A673 (cell line): ENCODE results near the gene ACAT2. TPM values are rescaled to one million over a fixed set of nuclear protein-coding genes. Genes with fewer than 3 reads are reported as not detected.

ENCODE experiments used
- BruUV-seq: library from RNA; stranded (reverse); fragments of 400-500 nt; replicated peaks from 2 replicates; lab custom pipeline; 2021; lab: Mats Ljungman, UMichigan
- CTCF ChIA-PET: fragments of 300-600 bp; sonication (Branson Sonifier 250); formaldehyde crosslinking; loops from one replicate; lab custom pipeline; 2022; ENCODE audit warnings: antibody characterized with exemption; lab: Charles Lee
- POLR2A ChIA-PET: fragments of 300-600 bp; sonication (Branson Sonifier 250); formaldehyde crosslinking; loops from one replicate; lab custom pipeline; 2022; ENCODE audit warnings: antibody characterized with exemption; ENCODE audit not compliant: low non-redundant PET; lab: Charles Lee
- DNase-seq: peaks from one replicate; pipeline ENCODE4 v3.0.0-alpha.2; 2015; ENCODE audit warnings: low spot score
- H3K27ac ChIP-seq: fragments of 200-600 bp; sonication (generic); 2 replicates; pipeline ENCODE4 v1.5.1; 2016; ENCODE audit warnings: mixed run types, low read depth, mild to moderate bottlenecking, mixed read lengths, antibody characterized with exemption, low read length; ENCODE audit not compliant: poor library complexity, severe bottlenecking
- H3K27me3 ChIP-seq: fragments of 200-600 bp; sonication (generic); replicated peaks from 2 replicates; pipeline ENCODE4 v1.6.1; 2017; ENCODE audit warnings: mixed run types, low read depth, mild to moderate bottlenecking, mixed read lengths, antibody characterized with exemption, low read length; ENCODE audit not compliant: insufficient read depth, poor library complexity
- H3K36me3 ChIP-seq: fragments of 200-600 bp; sonication (generic); 2 replicates; pipeline ENCODE4 v1.6.1; 2016; ENCODE audit warnings: mixed run types, mild to moderate bottlenecking, mixed read lengths, antibody characterized with exemption, low read length; ENCODE audit not compliant: insufficient read depth, poor library complexity, severe bottlenecking
- H3K4me1 ChIP-seq: fragments of 200-600 bp; sonication (generic); 2 replicates; pipeline ENCODE4 v1.6.1; 2017; ENCODE audit warnings: mixed run types, mild to moderate bottlenecking, mixed read lengths, antibody characterized with exemption, low read length; ENCODE audit not compliant: insufficient read depth, poor library complexity, severe bottlenecking
- H3K4me3 ChIP-seq: fragments of 200-600 bp; sonication (generic); 2 replicates; pipeline ENCODE4 v1.5.1; 2016; ENCODE audit warnings: low read depth, mixed run types, mild to moderate bottlenecking, mixed read lengths, low read length; ENCODE audit not compliant: poor library complexity, severe bottlenecking
- H3K9me3 ChIP-seq: fragments of 200-600 bp; sonication (generic); 2 replicates; pipeline ENCODE4 v1.6.1; 2016; ENCODE audit warnings: mixed run types, low read depth, mild to moderate bottlenecking, mixed read lengths, antibody characterized with exemption, low read length; ENCODE audit not compliant: poor library complexity, severe bottlenecking
- EZH2 ChIP-seq: fragments of 200-600 bp; sonication (generic); IDR thresholded peaks from 2 replicates; pipeline ENCODE4 v1.6.1; 2017; ENCODE audit warnings: borderline replicate concordance, low read depth, mild to moderate bottlenecking, mixed read lengths, antibody characterized with exemption, low read length; ENCODE audit not compliant: poor library complexity, severe bottlenecking
- intact Hi-C: fragments of 100-400 bp; cut with micrococcal nuclease; formaldehyde crosslinking; loops from one replicate; pipeline ENCODE4 v1.10.0; 2022; ENCODE audit not compliant: unreplicated experiment
- total RNA-seq: library from RNA; stranded (reverse); gene quantifications from 2 replicates; pipeline ENCODE4 v1.2.3, GENCODE V29; 2021
- TF ChIP-seq, protein P1 (sequence below): fragments of 300-800, 200-600 bp; sonication (generic); conservative IDR thresholded peaks from 2 replicates; pipeline ENCODE4 v1.5.1; 2017; ENCODE audit warnings: low read depth, mild to moderate bottlenecking, antibody characterized with exemption, low read length, moderate library complexity, mixed read lengths

Gene ACAT2
- total RNA-seq, 1 experiment from 2014 or later: 250 TPM

DNA sequence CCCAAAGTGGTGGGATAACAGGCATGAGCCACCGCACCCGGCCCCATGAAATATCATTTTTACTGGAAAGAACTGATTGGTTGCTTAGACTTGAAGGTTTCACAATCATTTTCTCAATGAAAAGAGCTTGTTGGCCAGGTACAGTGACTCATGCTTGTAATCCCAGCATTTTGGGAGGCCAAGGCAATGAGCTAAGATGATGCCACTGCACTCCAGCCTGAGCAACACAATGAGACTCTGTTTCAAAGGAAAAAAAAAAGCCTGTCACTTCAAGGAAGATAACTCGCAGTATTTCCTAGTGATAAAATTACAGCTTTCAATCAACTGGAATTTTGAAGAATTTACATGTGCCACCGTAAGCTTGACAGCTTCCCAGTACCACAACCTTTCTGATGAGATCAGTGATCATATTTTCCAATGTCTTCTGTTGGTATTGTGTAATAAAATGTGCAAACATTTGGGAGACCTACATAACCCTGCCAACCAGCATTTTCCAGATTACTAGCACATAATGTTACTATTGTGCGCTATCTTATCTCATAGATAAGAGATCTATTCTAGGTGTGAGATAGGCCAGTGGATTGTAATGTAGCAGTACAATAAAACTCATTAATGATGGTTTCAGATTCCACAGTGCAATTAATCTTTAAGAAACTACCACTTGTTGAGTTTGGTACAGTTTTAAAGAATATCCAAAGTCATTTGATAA lies 45.5 kb downstream of the ACAT2 start:
- DNase-seq: no peak
- Histone ChIP-seq H3K36me3 (no peaks in the 10 kb centered on the region), H3K4me1 (no peaks in the 10 kb centered on the region), H3K4me3 (no peak overlapping the region), H3K27me3 (no peaks in the 10 kb centered on the region), H3K27ac (no peak overlapping the region), H3K9me3 (no peaks in the 10 kb centered on the region)
- BruUV-seq: no TSS peak
- POLR2A ChIA-PET: no interaction called here
- CTCF ChIA-PET: no interaction called here
- no peak for TF ChIP-seq EZH2
- TF ChIP-seq, protein P1, sequence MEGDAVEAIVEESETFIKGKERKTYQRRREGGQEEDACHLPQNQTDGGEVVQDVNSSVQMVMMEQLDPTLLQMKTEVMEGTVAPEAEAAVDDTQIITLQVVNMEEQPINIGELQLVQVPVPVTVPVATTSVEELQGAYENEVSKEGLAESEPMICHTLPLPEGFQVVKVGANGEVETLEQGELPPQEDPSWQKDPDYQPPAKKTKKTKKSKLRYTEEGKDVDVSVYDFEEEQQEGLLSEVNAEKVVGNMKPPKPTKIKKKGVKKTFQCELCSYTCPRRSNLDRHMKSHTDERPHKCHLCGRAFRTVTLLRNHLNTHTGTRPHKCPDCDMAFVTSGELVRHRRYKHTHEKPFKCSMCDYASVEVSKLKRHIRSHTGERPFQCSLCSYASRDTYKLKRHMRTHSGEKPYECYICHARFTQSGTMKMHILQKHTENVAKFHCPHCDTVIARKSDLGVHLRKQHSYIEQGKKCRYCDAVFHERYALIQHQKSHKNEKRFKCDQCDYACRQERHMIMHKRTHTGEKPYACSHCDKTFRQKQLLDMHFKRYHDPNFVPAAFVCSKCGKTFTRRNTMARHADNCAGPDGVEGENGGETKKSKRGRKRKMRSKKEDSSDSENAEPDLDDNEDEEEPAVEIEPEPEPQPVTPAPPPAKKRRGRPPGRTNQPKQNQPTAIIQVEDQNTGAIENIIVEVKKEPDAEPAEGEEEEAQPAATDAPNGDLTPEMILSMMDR: no peak
- intact Hi-C loops: no loop called here

DNA sequence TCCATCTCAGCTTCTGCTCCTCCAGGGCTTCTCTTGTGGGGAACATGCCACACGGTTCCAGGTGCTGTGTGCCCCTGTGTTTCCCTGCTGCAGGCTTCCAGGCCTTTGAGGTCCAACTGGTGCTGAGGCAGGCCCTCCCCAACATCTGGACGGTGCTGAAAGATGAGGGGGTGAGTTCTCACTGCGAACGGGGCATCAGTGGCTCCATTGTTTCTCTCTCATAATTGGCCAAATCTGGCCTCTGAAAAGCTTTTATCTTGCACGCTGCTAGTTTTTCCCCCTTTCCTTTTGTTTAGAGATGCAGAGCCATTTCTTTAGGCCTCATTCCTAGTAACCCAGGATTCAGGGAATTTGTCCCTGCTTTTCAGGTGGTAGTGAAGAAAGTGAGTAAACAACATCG lies 46.8 kb downstream of the ACAT2 start:
- ChIA-PET POLR2A (no interaction called here), CTCF (no interaction called here)
- no peaks in the 10 kb centered on the region for H3K36me3 ChIP-seq
- no peaks in the 10 kb centered on the region for H3K4me1 ChIP-seq
- TF ChIP-seq EZH2: no peak
- TF ChIP-seq, protein P1: no peak
- no peak for DNase-seq
- no peaks in the 10 kb centered on the region for H3K27me3 ChIP-seq
- no peak overlapping the region for H3K4me3 ChIP-seq
- intact Hi-C loops: no loop called here
- no peak overlapping the region for H3K27ac ChIP-seq
- no TSS peak for BruUV-seq
- no peaks in the 10 kb centered on the region for H3K9me3 ChIP-seq

DNA sequence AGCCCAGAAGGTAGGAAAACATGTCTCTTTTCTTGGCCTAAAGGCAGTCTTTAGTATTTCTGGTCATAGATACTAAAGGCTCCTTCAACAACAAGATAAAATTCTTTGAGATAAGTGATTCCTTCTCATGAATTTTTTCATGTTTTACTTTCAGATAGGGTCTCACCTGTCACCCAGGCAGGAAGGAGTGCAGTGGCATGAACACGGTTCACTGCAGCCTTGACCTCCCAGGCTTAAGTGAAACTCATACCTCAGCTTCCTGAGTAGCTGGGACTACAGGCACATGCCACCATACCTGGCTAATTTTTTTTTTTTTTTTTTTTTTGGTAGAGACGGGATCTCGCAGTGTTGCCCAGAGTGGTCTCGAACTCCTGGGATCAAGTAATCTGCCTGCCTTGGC lies 47.3 kb downstream of the ACAT2 start:
- H3K36me3 ChIP-seq: no peaks in the 10 kb centered on the region
- no peak overlapping the region for H3K4me3 ChIP-seq
- no peaks in the 10 kb centered on the region for H3K9me3 ChIP-seq
- no peaks in the 10 kb centered on the region for H3K4me1 ChIP-seq
- TF ChIP-seq, protein P1: no peak
- TF ChIP-seq EZH2: no peak
- intact Hi-C loops: no loop called here
- no peak overlapping the region for H3K27ac ChIP-seq
- no peaks in the 10 kb centered on the region for H3K27me3 ChIP-seq
- CTCF ChIA-PET: no interaction called here
- no peak for DNase-seq
- BruUV-seq: no TSS peak
- POLR2A ChIA-PET: no interaction called here
